HepG2 (cell line): ENCODE results near the gene CCDC181.

Experiments
- WIZ ChIP-seq: sonication (generic); formaldehyde crosslinking; IDR thresholded peaks from 2 replicates; pipeline ENCODE4 v1.5.1; 2020; ENCODE audit warnings: mild to moderate bottlenecking, missing genetic modification reagents
- ZNF691 ChIP-seq: sonication (generic); formaldehyde crosslinking; IDR thresholded peaks from 2 replicates; pipeline ENCODE4 v1.4.0; 2020; ENCODE audit warnings: missing genetic modification reagents, low read depth, mild to moderate bottlenecking, borderline replicate concordance

- TF ChIP-seq ZNF691 (CRISPR knock-in tag) = no peak
- TF ChIP-seq WIZ = no peak
Observed at GRCh38 chr1:169465281-169465680, 38.0 kb upstream of the CCDC181 start.
